ENCODE data around the gene TRMT10B.
"Not testable (repeated sequence)": the region's sequence is repeated elsewhere in the genome, so short reads cannot be mapped to it uniquely, and the experiment has no call there.

The TRMT10B gene

GRCh38 chr9:37760416-37761161 is 7.0 kb downstream of the TRMT10B start:
- Histone ChIP-seq H3K4me3 (no peak overlapping the region), H3K27ac (no peak overlapping the region), H3K4me1 (peaks cover 0 to 3% (median 0%) of the 10 kb centered on the region in 10 experiments; a peak in 1 of 20 replicates), H4K20me1 (peaks cover 0 to 20% (median 0%) of the 10 kb centered on the region in 11 experiments; a peak in 4 of 22 replicates), H3K4me2 (no peak overlapping the region), H3K9me3 (replicated peaks in 1 of 11) (peaks cover 0 to 7% (median 0%) of the 10 kb centered on the region in 11 experiments; a peak in 2 of 22 replicates), H3K27me3 (no peaks in the 10 kb centered on the region), H3K36me3 (peaks cover 16 to 53% (median 29%) of the 10 kb centered on the region in 11 experiments), H3K9ac (no peak overlapping the region)
- TF ChIP-seq Cebpa-rat (IDR thresholded peaks at IDR 0.05), result no peak

- Histone ChIP-seq H3K9ac (no peak overlapping the region), H3K27ac (no peak overlapping the region), H3K36me3 (peaks cover 16 to 53% (median 29%) of the 10 kb centered on the region in 11 experiments), H3K4me1 (no peaks in the 10 kb centered on the region), H3K9me3 (replicated peaks in 1 of 11) (peaks cover 0 to 7% (median 0%) of the 10 kb centered on the region in 11 experiments; a peak in 2 of 22 replicates), H3K4me3 (no peak overlapping the region), H4K20me1 (peaks cover 0 to 20% (median 0%) of the 10 kb centered on the region in 11 experiments; a peak in 4 of 22 replicates), H3K4me2 (no peak overlapping the region), H3K27me3 (no peaks in the 10 kb centered on the region)
- TF ChIP-seq Cebpa-rat (IDR thresholded peaks at IDR 0.05), result no peak
These were observed 7.9 kb downstream of the TRMT10B start for GRCh38 chr9:37761511-37761910.

DNA sequence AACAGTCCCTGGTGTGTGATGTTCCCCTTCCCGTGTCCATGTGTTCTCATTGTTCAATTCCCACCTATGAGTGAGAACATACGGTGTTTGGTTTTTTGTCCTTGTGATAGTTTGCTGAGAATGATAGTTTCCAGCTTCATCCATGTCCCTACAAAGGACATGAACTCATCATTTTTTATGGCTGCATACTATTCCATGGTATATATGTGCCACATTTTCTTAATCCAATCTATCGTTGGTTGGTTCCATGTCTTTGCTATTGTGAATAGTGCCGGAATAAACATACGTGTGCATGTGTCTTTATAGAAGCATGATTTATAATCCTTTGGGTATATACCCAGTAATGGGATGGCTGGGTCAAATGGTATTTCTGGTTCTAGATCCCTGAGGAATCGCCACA is 11.7 kb downstream of the TRMT10B start:
- not testable (repeated sequence) for H3K4me2 ChIP-seq; H3K4me3 ChIP-seq; H3K9me3 ChIP-seq (replicated peaks in 1 of 11); H3K27ac ChIP-seq; H3K9ac ChIP-seq; H3K27me3 ChIP-seq; H3K4me1 ChIP-seq
- Histone ChIP-seq H3K36me3 (peaks cover 22 to 75% (median 55%) of the 10 kb centered on the region in 11 experiments), H4K20me1 (peaks cover 0 to 12% (median 4%) of the 10 kb centered on the region in 11 experiments; a peak in 3 of 22 replicates)

- Histone ChIP-seq H3K9me3 (replicated peaks in 1 of 11) (peaks cover 0 to 7% (median 0%) of the 10 kb centered on the region in 11 experiments; a peak in 2 of 22 replicates), H4K20me1 (peaks cover 0 to 12% (median 5%) of the 10 kb centered on the region in 11 experiments; a peak in 4 of 22 replicates), H3K4me1 (no peaks in the 10 kb centered on the region), H3K27me3 (no peaks in the 10 kb centered on the region), H3K4me2 (no peak overlapping the region), H3K36me3 (peaks cover 53 to 85% (median 72%) of the 10 kb centered on the region in 11 experiments), H3K9ac (no peak overlapping the region), H3K4me3 (no peak overlapping the region), H3K27ac (no peak overlapping the region)
- TF ChIP-seq Cebpa-rat (IDR thresholded peaks at IDR 0.05), result no peak
These were observed 15.7 kb downstream of the TRMT10B start for GRCh38 chr9:37769306-37769705.

DNA sequence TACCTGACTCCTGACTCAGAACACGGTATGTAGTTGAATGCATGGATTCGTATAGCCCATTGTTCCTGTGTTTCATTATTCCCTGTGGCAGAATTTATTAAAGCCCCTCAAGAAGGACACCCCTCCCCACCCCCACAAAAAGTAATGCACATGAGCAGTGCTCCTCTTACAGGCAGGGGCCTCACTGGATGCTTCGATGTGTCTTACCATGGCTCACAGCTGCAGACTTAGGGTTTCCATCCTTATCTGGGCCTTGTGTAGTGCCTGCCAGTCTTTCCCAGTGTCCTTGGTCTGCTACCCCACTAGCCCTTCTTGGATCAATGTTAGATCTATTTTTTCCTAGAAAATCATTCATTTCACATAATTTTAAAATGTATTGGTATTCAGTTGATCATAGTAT is 16.4 kb downstream of the TRMT10B start:
- no peak overlapping the region for H3K27ac ChIP-seq
- TF ChIP-seq Cebpa-rat (IDR thresholded peaks at IDR 0.05), result no peak

GRCh38 chr9:37775216-37775919 is 21.8 kb downstream of the TRMT10B start:
- Histone ChIP-seq H3K4me3 (no peak overlapping the region), H3K9ac (no peak overlapping the region), H3K27me3 (no peaks in the 10 kb centered on the region), H3K4me2 (no peak overlapping the region), H3K4me1 (no peaks in the 10 kb centered on the region), H3K36me3 (peaks cover 89 to 100% (median 99%) of the 10 kb centered on the region in 11 experiments), H3K27ac (no peak overlapping the region), H4K20me1 (peaks cover 0 to 50% (median 27%) of the 10 kb centered on the region in 11 experiments; a peak in 17 of 22 replicates), H3K9me3 (replicated peaks in 1 of 11) (no peaks in the 10 kb centered on the region)
- no peak for TF ChIP-seq Cebpa-rat (IDR thresholded peaks at IDR 0.05)

More for the DNA sequence above, 16.4 kb downstream of the TRMT10B start:
- no peak overlapping the region for H3K9ac ChIP-seq
- no peaks in the 10 kb centered on the region for H3K4me1 ChIP-seq
- H4K20me1 ChIP-seq, result peaks cover 0 to 14% (median 5%) of the 10 kb centered on the region in 11 experiments; a peak in 8 of 22 replicates
- peaks cover 53 to 85% (median 71%) of the 10 kb centered on the region in 11 experiments for H3K36me3 ChIP-seq
- peaks cover 0 to 4% (median 0%) of the 10 kb centered on the region in 11 experiments; a peak in 2 of 22 replicates for H3K9me3 ChIP-seq (replicated peaks in 1 of 11)
- no peak overlapping the region for H3K4me2 ChIP-seq
- H3K27me3 ChIP-seq, result no peaks in the 10 kb centered on the region
- no peak overlapping the region for H3K4me3 ChIP-seq

DNA sequence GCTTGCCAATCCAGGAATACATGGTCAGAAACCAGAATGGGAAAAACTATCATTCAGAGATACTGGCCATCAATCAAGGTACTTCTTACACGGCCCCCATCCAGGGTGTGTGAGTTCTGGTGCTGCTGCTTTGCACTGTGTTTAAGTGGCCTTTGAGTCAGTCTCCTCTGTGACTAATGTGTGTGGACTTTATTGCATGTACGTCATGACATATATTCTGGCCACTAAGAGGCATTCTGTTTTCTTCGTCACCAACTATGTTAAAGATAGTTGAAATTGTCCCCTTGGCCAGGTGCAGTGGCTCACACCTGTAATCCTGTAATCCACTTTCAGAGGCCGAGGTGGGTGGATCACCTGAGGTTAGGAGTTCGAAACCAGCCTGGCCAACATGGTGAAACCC is 22.7 kb downstream of the TRMT10B start:
- Histone ChIP-seq H4K20me1 (peaks cover 4 to 59% (median 32%) of the 10 kb centered on the region in 11 experiments; a peak in 19 of 22 replicates), H3K36me3 (peaks cover 92 to 100% (median 100%) of the 10 kb centered on the region in 11 experiments), H3K27ac (no peak overlapping the region), H3K4me1 (no peaks in the 10 kb centered on the region; a peak in 1 of 20 replicates), H3K4me3 (no peak overlapping the region), H3K27me3 (no peaks in the 10 kb centered on the region), H3K4me2 (no peak overlapping the region), H3K9ac (no peak overlapping the region), H3K9me3 (replicated peaks in 1 of 11) (no peaks in the 10 kb centered on the region)
- TF ChIP-seq Cebpa-rat (IDR thresholded peaks at IDR 0.05), result no peak

DNA sequence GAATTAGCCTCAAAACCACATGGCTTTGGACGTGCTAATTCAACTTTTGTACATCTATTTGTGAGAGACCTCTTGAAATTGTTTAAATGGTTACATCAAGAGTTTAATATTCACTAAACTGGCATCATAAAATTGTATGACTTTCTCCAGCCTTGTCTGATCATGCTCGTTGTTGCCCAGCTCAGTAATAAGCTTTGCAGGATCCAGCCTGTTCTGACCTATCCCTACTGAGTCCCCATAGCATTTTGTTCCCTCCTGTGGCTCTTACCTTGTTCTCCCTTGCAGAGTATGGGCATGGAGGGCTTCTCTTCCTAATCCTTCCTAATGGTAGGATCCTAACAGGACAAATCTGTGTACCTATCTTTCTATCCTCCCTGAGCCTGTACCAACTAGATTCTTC is 24.9 kb downstream of the TRMT10B start:
- Histone ChIP-seq H3K4me1 (peaks cover 16 to 20% (median 18%) of the 10 kb centered on the region in 10 experiments), H3K27ac (no peak overlapping the region), H3K36me3 (peaks cover 94 to 100% (median 100%) of the 10 kb centered on the region in 11 experiments), H3K9ac (no peak overlapping the region), H4K20me1 (peaks cover 9 to 81% (median 49%) of the 10 kb centered on the region in 11 experiments; a peak in 21 of 22 replicates), H3K4me3 (no peak overlapping the region), H3K9me3 (replicated peaks in 1 of 11) (no peaks in the 10 kb centered on the region), H3K4me2 (no peak overlapping the region), H3K27me3 (no peaks in the 10 kb centered on the region)
- TF ChIP-seq Cebpa-rat (IDR thresholded peaks at IDR 0.05), result no peak

DNA sequence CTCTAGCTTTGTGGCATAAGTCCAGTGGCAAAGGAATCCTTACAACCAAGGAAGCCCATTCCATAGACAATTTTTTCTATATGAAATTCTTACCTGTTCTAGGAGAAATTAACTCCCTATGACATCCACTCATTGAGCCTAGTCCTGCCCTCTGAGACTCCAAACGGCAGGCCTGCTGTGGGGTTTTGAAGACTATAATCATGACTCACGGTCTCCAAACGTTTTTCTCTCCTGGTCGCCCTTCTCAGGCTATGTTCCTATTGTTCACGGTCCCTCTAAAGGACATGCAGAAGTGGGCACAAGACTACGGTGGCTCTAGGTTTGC is 30.6 kb downstream of the TRMT10B start:
- Histone ChIP-seq H4K20me1 (peaks cover 9 to 54% (median 36%) of the 10 kb centered on the region in 11 experiments; a peak in 18 of 22 replicates), H3K27me3 (no peaks in the 10 kb centered on the region), H3K4me3 (peak overlapping the region; percentile 74 to 97 (median 86)), H3K27ac (peak overlapping the region; percentile 68 to 94 (median 89)), H3K4me2 (peak overlapping the region; percentile 76 to 96 (median 93)), H3K4me1 (peaks cover 24 to 35% (median 31%) of the 10 kb centered on the region in 10 experiments), H3K9me3 (replicated peaks in 1 of 11) (no peaks in the 10 kb centered on the region; a peak in 1 of 22 replicates), H3K36me3 (peaks cover 43 to 47% (median 45%) of the 10 kb centered on the region in 11 experiments), H3K9ac (peak overlapping the region; percentile 88 to 94 (median 90))
- no peak for TF ChIP-seq Cebpa-rat (IDR thresholded peaks at IDR 0.05)

Data from BLaER1 treated with 17β-estradiol and CSF1 and Interleukin-3, amounts not matched to agents 10 nM and 100 nM (cell line).